Limb (tissue), 2 donors: ENCODE data around the gene BMPR2.
A peak's percentile ranks its signal among the peaks of the same experiment; 100 is the strongest.
"Not testable (repeated sequence)": the region's sequence is repeated elsewhere in the genome, so short reads cannot be mapped to it uniquely, and the experiment has no call there.

Source experiments
- DNase-seq, 2 donors: peaks; one replicate each; pipeline ENCODE4 v3.0.0-alpha.2; 2016; ENCODE audit errors: extremely low spot score in 2 of 2

BMPR2 gene

DNA sequence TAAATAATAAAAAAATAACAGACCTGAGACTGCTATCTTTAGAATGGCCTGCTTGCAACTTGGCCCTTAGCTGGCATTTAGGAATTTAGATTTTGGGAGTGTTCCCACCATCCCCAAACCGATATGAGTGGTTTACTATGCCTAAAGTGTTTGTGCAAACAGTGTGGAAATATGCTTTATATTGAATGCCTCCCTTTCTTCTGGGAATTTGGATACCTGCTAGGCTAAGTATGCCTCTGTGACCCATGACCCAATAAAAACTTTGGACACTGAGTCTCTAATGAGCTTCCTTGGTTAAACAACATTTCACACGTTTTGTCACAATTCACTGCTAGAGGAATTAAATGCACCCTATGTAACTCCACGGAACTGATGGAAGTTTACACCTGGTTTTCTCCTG, 73.2 kb downstream of the BMPR2 start:
- no peak for DNase-seq

DNA sequence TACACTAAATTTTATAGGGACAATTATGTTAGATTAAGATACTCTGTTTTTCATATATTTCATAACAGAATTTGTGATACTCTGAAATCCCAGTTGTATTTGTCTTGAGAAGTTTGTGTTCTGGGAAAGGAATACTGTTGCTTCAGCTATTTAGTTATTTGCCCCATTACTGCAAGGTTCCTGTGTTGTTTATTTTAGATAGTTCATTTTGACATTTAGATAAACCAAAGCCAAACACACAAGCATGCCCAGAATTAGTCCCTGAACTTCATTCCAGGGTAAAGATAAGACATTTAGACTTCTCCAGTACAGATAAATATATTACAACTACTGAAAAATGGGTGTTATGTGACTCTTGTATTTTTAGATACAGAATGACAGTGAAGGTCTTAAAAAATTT, 74.7 kb downstream of the BMPR2 start:
- DNase-seq = no peak

DNA sequence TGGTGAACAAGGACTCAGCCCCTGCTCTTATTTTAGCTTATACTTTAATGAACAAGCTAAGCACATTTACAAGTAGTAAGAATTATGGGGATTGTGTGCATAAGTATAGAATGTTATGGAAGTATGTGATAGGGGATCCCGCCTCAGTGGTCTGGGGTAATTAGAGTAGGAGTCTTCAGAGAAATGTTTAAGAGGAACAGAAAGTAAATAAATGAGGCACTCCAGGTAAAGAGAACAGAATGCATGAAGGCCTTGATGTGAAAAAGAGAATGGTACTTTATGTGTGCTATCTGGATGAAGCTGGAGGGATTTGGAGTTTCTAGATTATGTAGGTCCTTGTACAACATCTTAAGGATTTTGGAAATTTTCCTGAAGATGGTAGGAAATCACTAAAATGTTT, 76.6 kb downstream of the BMPR2 start:
- DNase-seq = no peak

DNA sequence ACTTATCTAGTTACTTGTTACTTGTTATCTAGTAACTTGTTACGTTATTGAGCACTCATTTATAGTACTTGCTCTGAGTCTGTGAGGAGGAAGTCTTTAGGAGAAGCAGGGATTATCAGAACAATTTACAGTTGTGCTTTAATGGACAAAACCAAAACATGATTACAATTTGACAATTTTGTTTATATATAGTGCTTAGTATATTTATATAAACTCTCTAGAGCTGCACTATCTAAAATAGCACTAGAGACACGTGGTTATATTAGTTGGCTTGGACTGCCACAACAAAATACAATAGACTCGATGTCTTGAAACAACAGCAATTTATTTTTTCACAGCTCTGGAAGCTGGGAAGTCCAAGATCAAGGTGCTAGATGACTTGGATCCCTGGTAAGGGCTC, 78.4 kb downstream of the BMPR2 start:
- DNase-seq = no peak

DNA sequence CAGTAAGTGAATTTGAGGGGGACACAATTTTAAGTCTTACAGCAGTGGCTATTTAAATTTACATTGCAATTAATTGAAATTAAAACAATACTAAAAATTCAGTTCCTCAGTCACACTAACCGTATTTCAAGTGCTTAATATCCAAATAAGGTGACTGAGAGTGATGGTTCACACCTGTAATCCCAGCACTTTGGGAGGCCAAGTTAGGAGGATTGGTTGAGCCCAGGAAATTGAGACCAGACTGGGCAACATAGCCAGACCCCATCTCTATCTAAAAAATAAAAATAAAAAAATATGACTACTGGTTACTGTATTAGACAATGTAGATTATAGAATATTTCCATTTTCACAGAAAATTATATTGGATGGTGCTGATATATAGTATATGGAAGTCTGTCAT, 79.0 kb downstream of the BMPR2 start:
- DNase-seq = no peak

DNA sequence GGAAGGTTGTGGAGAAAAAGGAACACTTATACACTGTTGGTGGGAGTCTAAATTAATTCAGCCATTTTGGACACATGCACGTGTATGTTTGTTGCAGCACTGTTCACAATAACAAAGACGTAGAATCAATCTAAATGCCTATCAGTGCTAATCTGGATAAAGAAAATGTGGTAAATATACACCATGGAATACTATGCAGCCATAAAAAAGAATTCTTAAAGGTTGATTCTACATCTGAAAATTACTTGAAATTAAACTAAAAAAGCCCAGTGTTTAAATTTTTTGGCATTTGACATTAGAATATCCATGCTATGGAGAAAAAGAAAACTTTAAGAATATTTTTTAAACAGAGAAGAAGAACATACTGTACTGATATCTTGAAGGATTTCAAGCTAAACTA, 84.0 kb downstream of the BMPR2 start:
- DNase-seq = no peak

DNA sequence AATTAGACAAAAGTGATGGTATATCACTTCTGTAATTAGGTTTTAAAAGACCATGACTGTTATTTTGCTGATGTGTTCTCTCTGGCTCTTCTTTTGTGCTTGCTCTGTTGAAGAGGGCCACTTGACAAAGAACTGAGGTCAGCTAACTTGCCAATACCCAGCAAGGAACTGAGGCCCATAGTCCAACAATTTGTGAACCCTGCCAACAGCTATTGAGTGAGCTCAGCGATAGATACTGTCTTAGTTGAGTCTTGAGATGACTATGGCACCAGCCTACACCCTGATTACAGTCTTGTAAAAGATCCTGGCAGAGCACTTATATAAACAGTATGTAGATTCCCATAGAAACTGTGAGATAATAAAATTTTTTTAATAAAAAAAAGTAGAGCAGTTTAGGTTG, 103.0 kb downstream of the BMPR2 start:
- DNase-seq = no peak

DNA sequence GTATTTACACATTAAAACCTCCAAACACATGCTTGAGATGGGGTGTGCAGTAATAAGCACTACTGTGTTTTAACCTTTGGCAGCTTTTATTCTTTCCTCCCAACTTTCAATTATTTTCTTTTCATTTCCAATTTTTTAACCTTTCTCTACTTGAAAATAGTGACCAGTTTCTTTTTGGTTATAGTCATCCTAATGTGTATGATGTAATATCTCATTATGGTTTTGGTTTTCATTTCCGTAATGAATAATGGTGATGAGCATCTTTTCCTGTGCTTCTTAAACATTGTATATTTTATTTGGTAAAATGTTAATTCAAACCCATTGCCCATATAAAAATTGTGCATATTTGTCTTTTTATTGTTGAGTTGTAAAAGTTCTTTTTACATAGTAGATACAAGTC, 103.5 kb downstream of the BMPR2 start:
- no peak for DNase-seq

DNA sequence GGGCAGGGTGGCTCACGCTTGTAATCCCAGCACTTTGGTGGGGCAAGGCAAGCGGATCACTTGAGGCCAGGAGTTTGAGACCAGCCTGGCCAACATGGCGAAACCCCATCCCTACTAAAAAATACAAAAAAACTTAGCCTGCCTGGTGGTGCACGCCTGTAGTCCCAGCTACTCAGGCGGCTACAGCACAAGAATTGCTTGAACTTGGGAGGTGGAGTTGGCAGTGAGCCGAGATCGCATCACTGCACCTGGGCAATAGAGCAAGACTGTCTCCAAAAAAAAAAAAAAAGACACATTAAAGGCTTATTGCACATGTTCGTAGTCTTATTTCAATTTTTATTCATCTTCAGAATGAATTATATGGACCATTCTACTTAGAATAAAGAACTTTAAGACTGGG, 110.2 kb downstream of the BMPR2 start:
- DNase-seq = no peak

DNA sequence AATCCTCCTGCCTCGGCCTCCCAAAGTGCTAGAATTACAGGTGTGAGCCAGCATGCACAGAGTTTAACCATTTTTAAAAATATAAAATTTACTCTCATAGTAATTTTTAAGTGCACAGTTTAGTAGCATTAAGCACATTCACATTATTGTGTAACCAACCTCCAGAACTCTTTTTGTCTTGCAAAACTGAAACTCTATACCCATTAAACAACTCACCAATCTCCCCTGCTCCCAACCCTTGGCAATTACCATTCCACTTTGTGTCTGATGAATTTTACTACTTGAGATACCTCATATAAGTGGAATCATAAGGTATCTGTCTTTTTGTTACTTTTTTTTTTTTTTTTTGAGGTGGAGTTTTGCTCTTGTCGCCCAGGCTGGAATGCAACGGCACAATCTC, 112.5 kb downstream of the BMPR2 start:
- DNase-seq = no peak

DNA sequence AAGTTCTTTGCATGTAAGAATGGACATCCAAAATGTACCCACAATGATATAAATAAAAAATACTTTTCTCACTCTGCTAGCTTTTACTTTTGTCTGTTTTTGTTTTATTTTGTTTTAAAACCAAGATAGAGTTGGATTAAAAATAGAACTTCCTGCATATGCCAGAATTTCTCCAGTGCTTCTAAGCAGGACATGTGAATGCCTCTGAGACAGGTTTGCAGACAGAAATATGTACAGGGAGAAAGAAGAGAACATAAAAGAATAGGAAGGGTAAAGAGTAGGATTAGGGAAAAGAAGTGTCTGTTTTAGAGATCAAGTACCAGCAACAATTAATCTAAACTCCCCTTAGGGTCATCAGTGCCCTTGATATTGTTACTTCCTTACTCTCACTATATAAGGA, 114.4 kb downstream of the BMPR2 start:
- DNase-seq = no peak

DNA sequence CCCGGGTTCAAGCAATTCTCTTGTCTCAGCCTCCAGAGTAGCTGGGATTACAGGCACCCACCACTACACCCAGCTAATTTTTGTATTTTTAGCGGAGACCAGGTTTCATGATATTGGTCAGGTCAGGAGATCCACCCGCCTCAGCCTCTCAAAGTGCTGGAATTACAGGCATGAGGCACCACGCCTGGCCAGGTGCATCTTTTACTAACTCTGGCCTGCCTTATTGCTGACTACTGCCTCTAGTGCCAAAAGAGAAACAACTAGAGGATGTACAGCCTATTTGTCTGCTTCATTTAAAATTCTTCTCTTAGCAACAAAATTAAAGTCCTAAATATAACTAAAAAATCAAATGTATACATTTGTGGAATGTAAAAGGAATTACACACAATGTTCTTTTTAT, 115.4 kb downstream of the BMPR2 start:
- no peak for DNase-seq

DNA sequence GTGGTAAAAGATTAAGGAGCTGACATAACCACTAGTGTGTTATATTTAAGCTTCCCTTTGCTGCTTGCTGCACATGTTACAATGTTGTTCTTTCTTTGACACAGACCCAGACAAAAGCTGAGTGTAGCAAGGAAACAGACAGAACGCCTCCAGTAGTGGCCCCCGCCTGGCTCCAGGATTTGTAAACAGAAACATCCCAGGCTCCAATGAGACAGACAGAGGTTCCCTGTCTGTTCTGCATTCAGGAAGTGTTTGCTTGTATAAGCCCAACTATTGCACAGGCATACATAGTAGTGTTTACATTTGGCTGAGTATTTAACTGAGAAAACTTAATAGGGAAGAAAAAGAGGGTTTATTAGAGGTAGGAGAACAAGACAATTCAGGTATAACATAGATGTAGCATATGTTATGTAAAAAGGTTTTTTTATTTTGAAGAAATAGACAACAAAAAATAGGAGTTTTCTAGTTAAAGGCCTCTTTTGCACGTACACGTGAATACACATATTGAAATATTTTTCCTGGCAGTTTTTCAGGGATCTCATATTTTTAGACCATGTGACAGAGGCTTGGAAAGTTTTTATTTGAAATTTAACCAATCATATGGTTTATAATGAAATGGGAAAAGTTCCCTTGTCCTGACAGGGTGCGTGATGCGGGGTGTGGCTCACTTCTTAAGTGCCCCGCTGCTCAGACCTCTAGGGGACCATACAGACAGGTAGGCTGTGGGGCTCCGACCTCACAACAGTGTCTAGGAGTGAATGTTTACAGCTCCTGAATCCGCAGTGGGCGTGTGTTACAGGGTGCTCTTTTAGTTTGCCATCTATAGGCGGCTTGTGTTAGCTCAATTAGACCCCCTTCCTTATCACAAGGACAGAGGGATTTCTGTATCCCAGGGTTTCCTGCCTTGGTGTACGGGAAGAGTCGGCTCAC, 118.4 kb downstream of the BMPR2 start:
- peak; percentile 34 to 42 for DNase-seq

DNA sequence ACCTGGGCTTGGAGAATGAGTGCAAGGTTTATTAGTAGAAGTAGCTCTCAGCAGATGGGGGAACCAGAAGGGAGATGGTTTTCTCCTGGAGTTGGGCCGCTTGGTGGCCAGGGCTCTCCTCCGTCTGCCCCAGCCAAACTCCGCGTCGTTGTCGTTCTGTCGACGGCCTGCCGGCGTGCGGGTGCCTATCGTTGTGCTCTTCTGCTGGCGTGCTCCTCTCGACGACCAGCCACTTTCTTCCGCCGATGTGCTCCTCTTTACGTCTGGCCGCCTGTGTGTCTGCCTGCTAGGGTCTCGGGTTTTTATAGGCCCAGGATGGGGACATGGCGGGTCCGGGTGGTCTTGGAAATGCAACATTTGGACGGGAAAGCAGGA, 119.1 kb downstream of the BMPR2 start:
- DNase-seq = no peak

DNA sequence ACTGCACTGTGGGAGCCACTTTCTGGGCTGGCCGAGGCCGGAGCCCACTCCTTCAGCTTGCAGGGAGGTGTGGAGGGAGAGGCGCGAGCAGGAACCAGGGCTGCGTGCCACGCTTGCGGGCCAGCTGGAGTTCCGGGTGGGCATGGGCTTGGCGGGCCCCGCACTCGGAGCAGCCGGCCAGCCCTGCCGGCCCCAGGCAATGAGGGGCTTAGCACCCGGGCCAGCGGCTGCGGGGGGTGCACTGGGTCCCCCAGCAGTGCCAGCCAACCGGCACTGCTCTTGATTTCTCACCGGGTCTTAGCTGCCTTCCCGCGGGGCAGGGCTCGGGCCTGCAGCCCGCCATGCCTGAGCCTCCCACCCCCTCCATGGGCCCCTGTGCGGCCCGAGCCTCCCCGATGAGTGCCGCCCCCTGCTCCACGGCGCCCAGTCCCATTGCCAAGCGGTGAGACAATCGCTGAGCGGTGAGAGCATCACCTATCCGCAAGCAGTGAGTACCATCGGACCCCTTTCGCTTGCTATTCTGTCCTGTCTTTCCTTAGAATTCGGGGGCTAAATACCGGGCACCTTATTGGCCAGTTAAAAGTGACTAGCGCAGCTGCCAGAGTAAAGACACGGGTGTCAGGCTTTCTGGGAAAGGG, 120.8 kb downstream of the BMPR2 start:
- DNase-seq = not testable (repeated sequence)

DNA sequence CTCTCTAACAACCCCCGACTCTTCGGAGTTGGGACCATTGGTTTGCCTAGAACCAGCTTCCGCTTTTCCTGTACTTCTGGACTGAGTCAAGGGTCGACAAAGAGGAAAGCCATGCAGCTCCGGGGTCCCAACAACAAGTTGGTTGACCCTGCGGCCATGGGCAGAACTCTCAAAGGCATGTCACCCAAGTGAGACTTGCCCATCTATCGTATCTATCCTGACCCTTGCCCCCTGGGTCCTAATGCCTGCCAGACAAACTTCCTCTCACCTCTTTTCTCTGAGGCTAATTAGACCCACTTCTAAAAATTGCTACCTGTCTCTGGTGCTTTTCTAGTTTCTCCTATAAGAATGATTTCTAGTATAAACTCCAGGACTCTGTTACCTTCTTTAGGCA, 121.3 kb downstream of the BMPR2 start:
- not testable (repeated sequence) for DNase-seq

DNA sequence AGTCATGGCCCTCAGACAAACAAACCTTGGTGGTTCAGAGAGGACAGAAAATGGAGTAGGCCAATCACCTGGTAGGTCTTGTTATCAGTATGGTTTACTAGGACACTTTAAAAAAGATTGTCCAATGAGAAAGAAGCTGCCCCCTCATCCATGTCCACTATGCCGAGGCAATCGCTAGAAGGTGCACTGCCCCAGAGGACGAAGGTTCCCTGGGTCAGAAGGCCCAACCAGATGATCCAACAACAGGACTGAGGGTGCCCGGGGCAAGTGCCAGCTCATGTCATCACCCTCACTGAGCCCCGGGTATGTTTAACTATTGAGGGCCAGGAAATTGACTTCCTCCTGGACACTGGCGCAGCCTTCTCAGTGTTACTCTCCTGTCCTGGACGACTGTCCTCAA, 123.7 kb downstream of the BMPR2 start:
- not testable (repeated sequence) for DNase-seq

DNA sequence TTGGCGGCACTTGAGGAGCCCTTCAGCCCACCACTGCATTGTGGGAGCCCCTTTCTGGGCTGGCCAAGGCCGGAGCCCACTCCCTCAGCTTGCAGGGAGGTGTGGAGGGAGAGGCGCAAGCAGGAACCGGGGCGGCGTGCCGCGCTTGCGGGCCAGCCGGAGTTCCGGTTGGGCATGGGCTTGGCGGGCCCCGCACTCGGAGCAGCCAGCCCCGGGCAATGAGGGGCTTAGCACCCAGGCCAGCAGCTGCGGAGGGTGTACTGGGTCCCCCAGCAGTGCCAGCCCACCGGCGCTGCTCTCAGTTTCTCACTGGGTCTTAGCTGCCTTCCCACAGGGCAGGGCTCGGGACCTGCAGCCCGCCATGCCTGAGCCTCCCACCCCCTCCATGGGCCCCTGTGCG, 127.1 kb downstream of the BMPR2 start:
- not testable (repeated sequence) for DNase-seq

DNA sequence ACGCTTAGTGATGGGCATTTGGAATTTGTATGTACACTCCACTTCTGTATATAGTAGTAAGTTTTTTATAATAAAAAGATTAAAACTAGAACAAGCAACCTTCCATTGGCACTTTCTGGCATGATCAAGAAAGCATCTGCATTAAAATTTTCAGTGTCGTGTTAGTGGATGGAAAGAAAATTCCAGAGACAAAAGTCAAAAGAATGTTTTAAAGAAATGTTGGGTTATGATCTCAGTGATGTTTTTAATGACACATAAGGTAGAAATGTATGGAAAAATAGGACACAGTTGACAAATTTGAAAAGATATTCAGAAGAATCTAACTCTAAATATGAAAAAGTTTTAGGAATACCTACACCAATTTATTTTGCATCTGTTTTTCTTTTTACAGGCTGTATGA, 132.6 kb downstream of the BMPR2 start:
- DNase-seq = no peak

DNA sequence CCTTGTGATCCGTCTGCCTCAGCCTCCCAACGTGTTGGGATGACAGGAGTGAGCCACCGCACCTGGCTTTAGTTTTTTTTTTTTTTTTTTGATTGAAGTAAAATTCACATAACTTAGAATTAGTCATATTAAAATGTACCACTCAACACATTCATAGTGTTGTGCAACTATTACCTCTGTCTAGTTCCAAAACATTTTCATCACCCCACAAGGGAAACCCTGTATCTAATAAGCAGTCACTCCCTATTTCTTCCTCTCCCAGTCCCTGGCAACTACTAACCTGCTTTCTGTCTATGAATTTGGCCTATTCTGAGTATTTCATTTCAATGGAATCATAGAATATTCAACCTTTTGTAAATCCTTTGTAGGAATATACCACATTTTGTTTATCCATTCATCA, 134.8 kb downstream of the BMPR2 start:
- no peak for DNase-seq

DNA sequence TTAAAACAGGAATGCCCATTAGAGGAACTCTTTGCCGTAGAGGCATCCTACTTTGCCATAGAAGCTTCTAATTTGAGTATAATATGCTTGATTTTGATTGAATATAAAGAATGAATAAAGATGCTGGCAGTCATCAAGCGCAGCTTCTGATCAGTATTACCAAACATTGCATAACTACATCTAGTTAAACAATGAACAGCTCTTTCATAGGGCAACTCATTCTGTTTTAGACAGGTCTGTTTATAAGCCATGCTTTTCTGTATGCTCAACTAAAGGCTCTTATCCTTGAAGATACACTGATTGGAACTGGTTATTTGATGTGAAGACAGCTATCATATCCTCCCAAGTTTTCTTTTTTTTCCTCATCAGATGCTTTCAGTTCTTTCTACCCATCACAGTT, 136.0 kb downstream of the BMPR2 start:
- no peak for DNase-seq

DNA sequence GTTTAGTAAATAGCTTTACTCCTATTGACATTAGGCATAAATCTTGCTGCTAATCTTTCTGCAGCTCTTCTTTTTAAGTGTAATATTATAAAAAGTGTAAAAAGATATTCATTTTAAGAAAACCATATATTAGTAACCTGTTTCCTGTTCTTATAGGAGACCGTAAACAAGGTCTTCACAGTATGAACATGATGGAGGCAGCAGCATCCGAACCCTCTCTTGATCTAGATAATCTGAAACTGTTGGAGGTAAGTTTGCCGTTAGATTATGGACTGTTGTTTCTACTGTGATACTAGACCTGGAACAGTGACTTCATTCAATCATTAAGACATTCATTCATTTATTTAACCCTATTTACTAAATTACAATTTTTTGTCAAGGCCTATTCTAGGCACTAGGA, 138.6 kb downstream of the BMPR2 start:
- no peak for DNase-seq

DNA sequence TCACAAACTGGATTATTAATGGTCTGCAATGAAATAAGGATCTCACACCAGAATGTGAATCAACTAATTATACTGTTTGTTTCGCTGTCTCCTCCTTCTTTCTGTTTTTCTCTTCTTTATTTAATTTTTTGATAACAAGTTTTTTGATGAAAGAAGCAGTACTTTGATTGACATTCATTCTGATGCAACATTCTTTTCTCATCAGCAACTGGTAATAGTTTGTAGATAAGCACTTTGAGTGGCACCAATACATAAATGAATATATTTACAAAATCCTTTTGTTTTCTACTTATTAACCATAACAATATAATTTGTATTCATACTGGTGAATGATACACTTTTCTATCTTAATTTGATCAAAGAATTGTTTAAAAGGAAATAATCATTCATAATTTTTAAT, 143.3 kb downstream of the BMPR2 start:
- DNase-seq = no peak
